SKM-1 (cell line): ENCODE data around the gene CEP170B.
"Not testable (repeated sequence)": the region's sequence is repeated elsewhere in the genome, so short reads cannot be mapped to it uniquely, and the experiment has no call there.

Experiments used
- DNase-seq: peaks from one replicate; lab custom pipeline; 2025; ENCODE audit not compliant: unreplicated experiment; lab: John Stamatoyannopoulos, UW

CEP170B gene

GRCh38 chr14:104888489-104889374 lies 23.7 kb downstream of the CEP170B start:
- DNase-seq, result no peak

- no peak for DNase-seq
Measured at GRCh38 chr14:104889375-104889757, 24.3 kb downstream of the CEP170B start.

- not testable (repeated sequence) for DNase-seq
Measured at GRCh38 chr14:104890292-104890691, 25.2 kb downstream of the CEP170B start.

GRCh38 chr14:104891121-104891551 lies 26.1 kb downstream of the CEP170B start:
- DNase-seq, result no peak

- no peak for DNase-seq
Measured at GRCh38 chr14:104891664-104892530, 26.8 kb downstream of the CEP170B start.

GRCh38 chr14:104892531-104893434 lies 27.7 kb downstream of the CEP170B start:
- DNase-seq, result no peak

GRCh38 chr14:104893435-104894207 lies 28.6 kb downstream of the CEP170B start:
- no peak for DNase-seq

GRCh38 chr14:104894331-104895206 lies 29.5 kb downstream of the CEP170B start:
- DNase-seq, result no peak

GRCh38 chr14:104895207-104895785 lies 30.2 kb downstream of the CEP170B start:
- no peak for DNase-seq

GRCh38 chr14:104895786-104896661 lies 31.0 kb downstream of the CEP170B start:
- DNase-seq, result no peak

- no peak for DNase-seq
Measured at GRCh38 chr14:104897330-104898194, 32.5 kb downstream of the CEP170B start.

GRCh38 chr14:104898195-104898558 lies 33.1 kb downstream of the CEP170B start:
- no peak for DNase-seq

- no peak for DNase-seq
Measured at GRCh38 chr14:104898870-104899510, 33.9 kb downstream of the CEP170B start.

GRCh38 chr14:104899781-104900180 lies 34.7 kb downstream of the CEP170B start:
- no peak for DNase-seq

- DNase-seq, result no peak
Measured at GRCh38 chr14:104900639-104901512, 35.8 kb downstream of the CEP170B start.
